Measurements from ENCODE around the gene HSD11B2. TPM values are rescaled to one million over a fixed set of nuclear protein-coding genes. Genes with fewer than 3 reads are reported as not detected.

HSD11B2 gene
- polyA plus RNA-seq (2012; ENCODE audit: low read depth, missing spikeins), result 0.10 TPM

- DNase-seq (ENCODE audit: insufficient read length, low spot score), result peak; percentile 63
- TF ChIP-seq TAF1 (IDR thresholded peaks at IDR 0.05; ENCODE audit: low read depth, low read length) (no peak), PAX5 (IDR thresholded peaks at IDR 0.05; ENCODE audit: insufficient read depth, low read length, severe bottlenecking) (no peak), POLR2A (IDR thresholded peaks at IDR 0.05; ENCODE audit: low read depth, low read length) (no peak), POLR2AphosphoS5 (IDR thresholded peaks at IDR 0.05; ENCODE audit: low read depth, low read length) (no peak), SPI1 (IDR thresholded peaks at IDR 0.05; ENCODE audit: low read depth, low read length) (no peak), POU2F2 (IDR thresholded peaks at IDR 0.05; ENCODE audit: low read depth, low read length) (no peak)
Measured at GRCh38 chr16:67430977-67431774, at the start of gene HSD11B2. Gene HSD11B2, plus strand, starts transcription at chr16:67431121. Its CDS starts 128 bp downstream, at chr16:67431249.

GRCh38 chr16:67383284-67383683 is 47.6 kb upstream of the HSD11B2 start:
- TF ChIP-seq POLR2A (IDR thresholded peaks at IDR 0.05; ENCODE audit: low read depth, low read length) (no peak), PAX5 (IDR thresholded peaks at IDR 0.05; ENCODE audit: insufficient read depth, low read length, severe bottlenecking) (no peak)
- FAIRE-seq, result no peak

More at GRCh38 chr16:67430977-67431774, at the start of gene HSD11B2:
- no peak for FAIRE-seq

GRCh38 chr16:67384778-67385510 is 46.0 kb upstream of the HSD11B2 start:
- TF ChIP-seq SPI1 (IDR thresholded peaks at IDR 0.05; ENCODE audit: low read depth, low read length) (no peak), TAF1 (IDR thresholded peaks at IDR 0.05; ENCODE audit: low read depth, low read length) (no peak), POU2F2 (IDR thresholded peaks at IDR 0.05; ENCODE audit: low read depth, low read length) (no peak), POLR2AphosphoS5 (IDR thresholded peaks at IDR 0.05; ENCODE audit: low read depth, low read length) (no peak), POLR2A (IDR thresholded peaks at IDR 0.05; ENCODE audit: low read depth, low read length) (no peak), PAX5 (IDR thresholded peaks at IDR 0.05; ENCODE audit: insufficient read depth, low read length, severe bottlenecking) (no peak)
- DNase-seq (ENCODE audit: insufficient read length, low spot score) (no peak), FAIRE-seq (no peak)

More at GRCh38 chr16:67383284-67383683, 47.6 kb upstream of the HSD11B2 start:
- DNase-seq (ENCODE audit: insufficient read length, low spot score), result no peak

GRCh38 chr16:67386861-67387455 is 44.0 kb upstream of the HSD11B2 start:
- no peak for DNase-seq (ENCODE audit: insufficient read length, low spot score)
- FAIRE-seq, result no peak
- TF ChIP-seq PAX5 (IDR thresholded peaks at IDR 0.05; ENCODE audit: insufficient read depth, low read length, severe bottlenecking) (no peak), POLR2AphosphoS5 (IDR thresholded peaks at IDR 0.05; ENCODE audit: low read depth, low read length) (no peak), TAF1 (IDR thresholded peaks at IDR 0.05; ENCODE audit: low read depth, low read length) (no peak), SPI1 (IDR thresholded peaks at IDR 0.05; ENCODE audit: low read depth, low read length) (no peak), POU2F2 (IDR thresholded peaks at IDR 0.05; ENCODE audit: low read depth, low read length) (no peak), POLR2A (IDR thresholded peaks at IDR 0.05; ENCODE audit: low read depth, low read length) (no peak)

- FAIRE-seq (no peak), DNase-seq (ENCODE audit: insufficient read length, low spot score) (no peak)
- TF ChIP-seq POLR2AphosphoS5 (IDR thresholded peaks at IDR 0.05; ENCODE audit: low read depth, low read length) (no peak), POLR2A (IDR thresholded peaks at IDR 0.05; ENCODE audit: low read depth, low read length) (no peak), SPI1 (IDR thresholded peaks at IDR 0.05; ENCODE audit: low read depth, low read length) (no peak), PAX5 (IDR thresholded peaks at IDR 0.05; ENCODE audit: insufficient read depth, low read length, severe bottlenecking) (no peak), POU2F2 (IDR thresholded peaks at IDR 0.05; ENCODE audit: low read depth, low read length) (no peak), TAF1 (IDR thresholded peaks at IDR 0.05; ENCODE audit: low read depth, low read length) (no peak)
Measured at GRCh38 chr16:67387479-67388079, 43.3 kb upstream of the HSD11B2 start.

- TF ChIP-seq PAX5 (IDR thresholded peaks at IDR 0.05; ENCODE audit: insufficient read depth, low read length, severe bottlenecking) (no peak), TAF1 (IDR thresholded peaks at IDR 0.05; ENCODE audit: low read depth, low read length) (no peak), POU2F2 (IDR thresholded peaks at IDR 0.05; ENCODE audit: low read depth, low read length) (no peak), POLR2AphosphoS5 (IDR thresholded peaks at IDR 0.05; ENCODE audit: low read depth, low read length) (no peak), SPI1 (IDR thresholded peaks at IDR 0.05; ENCODE audit: low read depth, low read length) (no peak), POLR2A (IDR thresholded peaks at IDR 0.05; ENCODE audit: low read depth, low read length) (no peak)
- FAIRE-seq (no peak), DNase-seq (ENCODE audit: insufficient read length, low spot score) (no peak)
Measured at GRCh38 chr16:67388191-67388590, 42.7 kb upstream of the HSD11B2 start.

- no peak for TF ChIP-seq PAX5 (IDR thresholded peaks at IDR 0.05; ENCODE audit: insufficient read depth, low read length, severe bottlenecking)
- FAIRE-seq (no peak), DNase-seq (ENCODE audit: insufficient read length, low spot score) (no peak)
Measured at GRCh38 chr16:67388591-67388990, 42.3 kb upstream of the HSD11B2 start.

GRCh38 chr16:67389911-67390815 is 40.8 kb upstream of the HSD11B2 start:
- no peak for FAIRE-seq
- TF ChIP-seq POLR2A (IDR thresholded peaks at IDR 0.05; ENCODE audit: low read depth, low read length) (no peak), TAF1 (IDR thresholded peaks at IDR 0.05; ENCODE audit: low read depth, low read length) (no peak), POLR2AphosphoS5 (IDR thresholded peaks at IDR 0.05; ENCODE audit: low read depth, low read length) (no peak), SPI1 (IDR thresholded peaks at IDR 0.05; ENCODE audit: low read depth, low read length) (no peak), POU2F2 (IDR thresholded peaks at IDR 0.05; ENCODE audit: low read depth, low read length) (no peak), PAX5 (IDR thresholded peaks at IDR 0.05; ENCODE audit: insufficient read depth, low read length, severe bottlenecking) (no peak)
- DNase-seq (ENCODE audit: insufficient read length, low spot score), result no peak
